GM21737 (cell line): Measurements from ENCODE around the gene CDC37.
"Not testable (repeated sequence)": the region's sequence is repeated elsewhere in the genome, so short reads cannot be mapped to it uniquely, and the experiment has no call there.

Source experiments
- ATAC-seq: cut with Tn5 transposase; IDR thresholded peaks from one replicate; pipeline ENCODE4 v1.9.1; 2021; ENCODE audit warnings: mild to moderate bottlenecking, moderate library complexity; ENCODE audit not compliant: unreplicated experiment

CDC37 gene

GRCh38 chr19:10420444-10421239, 17.3 kb upstream of the CDC37 start, which contains the start of gene PDE4A:
TSS of gene PDE4A (plus strand) at chr19:10420538. CDS start at chr19:10420765, 227 bp downstream.
- ATAC-seq = no peak

DNA sequence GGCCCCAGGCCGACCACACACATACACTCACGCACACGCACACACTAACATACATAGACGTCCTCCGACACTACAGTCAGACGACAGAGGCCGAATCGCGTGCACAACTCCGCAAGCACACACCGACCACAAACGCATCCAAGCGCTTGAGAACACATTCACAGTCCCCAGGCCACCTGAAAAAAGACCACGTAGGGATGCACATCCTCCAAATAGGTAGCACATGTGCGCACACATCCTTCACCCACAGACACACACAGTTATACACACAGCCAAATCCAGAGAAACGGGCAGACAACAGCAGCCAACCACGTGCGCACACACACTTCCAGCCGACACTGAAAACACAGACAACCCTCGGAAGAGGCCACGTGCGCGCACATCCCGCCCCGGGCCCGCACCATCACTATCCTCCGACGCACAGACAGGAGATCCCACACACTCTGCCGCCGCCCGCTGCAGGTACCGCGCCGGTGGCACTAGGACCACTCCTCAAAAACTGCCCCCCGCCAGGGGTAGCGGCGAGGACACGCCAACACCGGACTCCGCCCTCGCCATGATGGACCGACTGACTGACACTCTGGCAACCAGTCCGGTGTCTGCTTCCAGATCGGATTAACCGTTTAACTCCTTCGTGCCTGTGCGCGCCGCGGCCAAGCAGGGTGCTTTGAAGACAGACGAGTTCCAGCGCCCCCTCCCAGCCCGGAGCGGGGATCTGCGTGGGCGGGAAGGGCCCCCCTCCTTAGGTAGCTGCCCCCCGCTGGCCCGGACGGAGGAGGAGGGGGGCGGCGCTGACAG, 16.5 kb upstream of the CDC37 start:
- no peak for ATAC-seq

- ATAC-seq = no peak
Measured at GRCh38 chr19:10419200-10419645, 15.9 kb upstream of the CDC37 start.

GRCh38 chr19:10418485-10419199, 15.3 kb upstream of the CDC37 start:
- ATAC-seq = no peak

DNA sequence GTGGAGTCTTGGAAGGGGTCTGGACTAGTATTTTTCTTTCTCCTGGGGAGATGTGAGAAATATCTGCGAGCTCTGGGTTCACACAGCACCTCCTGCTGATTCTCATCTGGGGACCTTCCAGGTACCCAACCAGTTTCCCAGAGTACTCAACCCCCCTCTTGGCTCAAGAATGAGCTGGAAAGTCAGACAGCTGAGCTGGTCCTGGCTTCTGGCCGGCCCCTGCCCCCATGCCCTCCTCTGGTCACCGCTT, 14.8 kb upstream of the CDC37 start:
- no peak for ATAC-seq

DNA sequence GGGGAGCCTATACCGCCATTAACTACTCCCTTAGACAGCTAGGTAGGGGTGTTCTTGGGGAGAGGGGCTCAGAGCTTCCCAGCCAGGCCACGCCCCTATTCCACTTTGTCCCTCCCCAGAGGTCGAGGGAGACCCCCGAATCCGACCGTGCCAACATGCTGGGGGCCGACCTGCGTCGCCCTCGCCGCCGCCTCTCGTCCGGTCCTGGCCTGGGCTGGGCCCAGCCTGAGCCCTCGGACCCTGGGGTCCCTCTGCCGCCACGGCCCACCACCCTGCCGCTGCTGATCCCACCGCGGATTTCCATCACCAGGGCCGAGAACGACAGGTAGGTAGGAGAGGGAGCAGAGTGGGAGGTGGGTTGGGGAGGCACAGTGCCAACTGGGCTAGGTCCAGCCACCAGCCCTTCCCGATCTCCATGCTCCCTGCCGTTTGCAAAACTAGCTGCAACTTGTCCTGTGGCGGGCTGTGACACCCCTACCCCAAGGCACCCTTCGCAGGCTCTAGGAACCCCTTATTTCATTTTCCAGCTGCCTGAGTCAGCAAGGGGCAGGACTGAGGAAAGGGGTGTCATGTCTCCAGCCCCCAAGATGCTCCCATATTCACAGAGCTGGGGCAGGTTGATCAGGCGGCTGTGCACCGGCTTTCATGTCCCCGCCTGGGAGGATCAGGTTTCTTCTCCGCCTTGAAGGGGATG, 14.3 kb upstream of the CDC37 start:
- no peak for ATAC-seq

GRCh38 chr19:10416380-10417257, 13.3 kb upstream of the CDC37 start:
- peak; percentile 44 for ATAC-seq

DNA sequence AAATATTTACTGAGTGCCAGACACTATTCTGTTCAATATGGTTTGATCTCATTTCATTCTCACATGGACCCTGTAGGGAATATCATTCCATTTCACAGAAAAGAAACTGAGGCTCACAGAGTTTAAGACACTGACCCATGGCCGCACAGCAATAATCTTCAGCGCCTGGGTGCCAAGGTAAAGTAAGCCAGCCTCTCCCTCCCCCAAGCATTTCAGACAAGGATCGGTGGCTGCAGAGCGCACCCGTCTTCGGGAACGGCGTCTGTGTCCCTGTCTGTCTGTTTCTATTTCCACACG, 12.7 kb upstream of the CDC37 start:
- ATAC-seq = no peak

GRCh38 chr19:10412257-10412977, 9.1 kb upstream of the CDC37 start:
- ATAC-seq = peak; percentile 46

DNA sequence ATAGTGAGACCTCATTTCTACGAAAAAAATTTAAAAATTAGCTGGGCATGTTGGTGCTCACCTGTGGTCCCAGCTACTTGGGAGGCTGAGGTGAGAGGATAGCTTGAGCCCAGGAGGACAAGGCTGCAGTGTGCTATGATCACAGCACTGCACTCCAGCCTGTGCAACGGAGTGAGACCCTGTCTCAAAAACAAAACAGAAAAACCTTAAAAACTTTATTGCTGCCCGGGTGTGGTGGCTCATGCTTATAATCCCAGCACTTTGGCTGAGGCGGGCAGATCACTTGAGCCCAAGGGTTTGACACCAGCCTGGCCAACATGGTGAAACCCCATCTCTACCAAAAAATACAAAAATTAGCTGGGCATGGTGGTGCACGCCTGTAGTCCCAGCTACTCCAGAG, 7.9 kb upstream of the CDC37 start:
- ATAC-seq = not testable (repeated sequence)

- no peak for ATAC-seq
Measured at GRCh38 chr19:10408511-10409283, 5.4 kb upstream of the CDC37 start.

DNA sequence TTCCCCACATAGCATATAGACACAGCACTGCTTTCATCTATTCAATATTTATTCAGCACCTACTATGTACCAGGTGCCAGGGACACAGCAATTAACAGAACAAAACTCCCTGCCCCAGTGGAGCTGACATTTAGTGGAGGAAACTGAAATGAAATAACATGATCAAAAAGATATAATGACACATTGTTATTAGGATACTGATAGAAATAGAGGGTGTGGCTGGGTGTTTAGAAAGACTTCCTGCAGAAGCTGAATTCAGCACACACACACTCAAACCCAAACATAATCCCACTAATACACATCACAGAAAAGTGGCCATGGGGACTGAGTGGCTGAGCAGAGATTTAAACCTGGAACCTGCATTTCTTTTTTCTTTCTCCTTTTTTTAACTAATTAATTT, 3.8 kb upstream of the CDC37 start:
- ATAC-seq = no peak

DNA sequence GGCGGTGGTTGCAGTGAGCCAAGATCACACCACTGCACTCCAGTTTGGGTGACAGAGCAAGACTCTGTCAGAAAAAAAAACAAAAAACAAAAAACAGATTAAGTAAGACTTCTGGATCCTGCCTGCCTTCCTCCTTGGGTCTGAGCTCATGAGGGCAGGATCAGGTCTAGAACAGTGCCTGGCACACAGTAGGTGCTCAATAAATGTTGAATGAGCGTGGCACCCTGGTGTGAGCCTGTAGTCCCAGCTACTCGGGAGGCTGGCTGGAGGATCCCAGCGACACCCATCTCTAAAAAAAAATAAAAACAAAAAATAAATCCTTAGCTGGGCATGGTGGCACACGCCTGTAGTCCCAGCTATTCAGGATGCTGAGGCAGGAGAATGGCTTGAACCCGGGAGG, 2.8 kb upstream of the CDC37 start:
- ATAC-seq = no peak

DNA sequence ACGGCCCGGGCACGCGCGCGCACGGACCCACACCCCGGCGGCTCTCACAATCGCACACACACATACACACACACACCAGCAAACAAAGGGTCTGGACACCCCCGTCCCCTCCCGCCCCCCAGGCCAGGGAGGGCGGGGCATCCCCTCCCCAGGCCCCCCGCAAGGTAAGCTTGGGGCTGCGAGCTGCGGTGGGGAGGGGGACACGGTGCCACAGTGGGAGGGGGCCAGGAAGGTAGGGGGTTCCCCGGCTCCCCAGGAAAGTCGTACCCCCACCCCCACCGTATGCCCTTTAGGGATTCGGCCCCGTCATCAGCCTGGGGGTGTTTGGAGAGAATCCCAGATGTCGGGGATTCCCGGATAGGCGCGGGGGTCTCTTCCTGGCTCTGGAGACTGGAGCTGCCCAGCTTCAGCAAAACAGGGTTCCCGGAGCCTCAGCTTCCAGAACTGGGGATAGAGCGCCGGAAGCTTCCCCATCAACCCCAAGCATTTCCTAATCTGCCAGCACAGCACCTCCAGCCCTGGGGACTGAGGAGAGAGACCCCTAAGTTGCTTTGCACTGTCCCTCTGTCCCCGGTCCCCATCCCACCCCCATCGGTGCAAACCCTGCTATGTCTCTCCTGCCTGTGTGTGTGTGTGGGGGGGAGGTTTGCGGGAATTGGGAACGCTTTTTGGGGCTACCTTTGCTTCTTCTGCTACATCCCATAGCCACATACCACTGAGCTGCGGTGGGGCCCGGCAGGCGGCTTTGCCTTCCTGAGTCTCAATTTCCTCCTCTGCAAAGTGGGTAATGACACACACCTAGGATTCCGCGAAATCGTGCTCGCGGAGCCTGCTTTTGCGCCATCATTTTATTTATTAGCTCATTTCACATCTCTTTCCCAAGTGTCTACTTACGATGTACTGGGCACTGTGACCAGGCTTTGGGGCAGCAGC, 1.8 kb upstream of the CDC37 start:
- ATAC-seq = no peak

DNA sequence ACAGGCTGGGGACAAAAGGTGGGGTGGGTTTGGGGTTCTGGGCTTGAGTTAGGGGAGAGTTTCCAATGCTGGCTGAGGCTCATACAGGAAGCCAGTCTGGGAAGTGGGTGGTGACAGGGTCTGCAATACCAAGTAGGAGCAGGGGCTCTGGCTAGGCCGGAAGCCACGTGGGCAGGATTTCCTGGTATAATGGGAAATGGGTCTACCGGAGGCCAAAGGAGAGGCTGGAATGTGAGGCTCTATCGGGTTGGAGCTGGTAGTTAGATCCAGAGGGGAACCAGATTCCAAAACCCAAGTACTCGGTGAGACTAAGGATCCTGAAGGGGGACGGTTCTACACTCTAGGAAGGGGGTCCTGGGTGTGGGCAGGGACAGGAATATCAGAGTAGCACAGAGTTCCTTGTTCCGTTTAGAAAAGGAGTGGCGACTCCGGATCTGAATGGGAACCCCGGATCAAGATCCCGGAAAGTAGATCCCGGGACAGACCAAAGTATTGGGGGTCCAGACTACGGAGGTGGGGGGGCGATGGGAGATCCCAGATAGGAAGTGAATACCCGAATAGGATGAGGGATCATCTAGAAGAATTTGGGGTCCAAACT, 802 bp downstream of the CDC37 start:
- no peak for ATAC-seq

DNA sequence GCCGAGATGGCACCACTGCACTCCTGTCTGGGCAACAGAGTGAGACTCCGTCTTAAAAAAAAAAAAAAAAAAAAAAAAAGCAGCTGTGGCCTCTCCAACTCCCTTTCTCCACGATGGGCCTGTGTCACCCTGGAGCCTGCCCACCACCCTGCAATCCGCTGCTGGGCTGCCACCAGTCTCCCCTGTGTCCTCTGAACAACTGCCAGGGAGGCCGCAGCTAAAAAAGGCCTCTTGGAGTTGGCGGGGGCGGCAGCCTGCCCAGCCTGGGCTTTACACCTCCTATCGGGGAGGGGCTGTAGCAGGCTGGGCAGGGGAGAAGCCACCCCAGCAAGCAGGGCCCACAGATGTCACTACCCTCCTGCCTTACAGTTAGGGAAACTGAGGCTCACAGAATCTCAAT, 3.5 kb downstream of the CDC37 start:
- no peak for ATAC-seq

DNA sequence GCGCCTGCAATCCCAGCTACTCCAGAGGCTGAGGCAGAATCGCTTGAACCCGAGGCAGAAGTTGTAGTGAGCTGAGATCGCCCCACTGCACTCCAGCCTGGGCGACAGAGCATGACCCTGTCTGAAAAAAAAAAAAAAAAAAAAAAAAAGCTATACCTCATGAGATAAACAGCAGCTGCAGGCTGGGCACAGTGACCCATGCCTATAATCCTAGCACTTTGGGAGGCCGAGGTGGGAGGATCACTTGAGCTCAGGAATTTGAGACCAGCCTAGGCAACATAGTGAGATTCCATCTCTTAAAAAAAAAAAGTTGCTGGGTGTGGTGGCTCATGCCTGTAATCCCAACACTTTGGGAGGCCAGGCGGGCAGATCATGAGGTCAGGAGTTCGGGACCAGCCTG, 4.0 kb downstream of the CDC37 start:
- ATAC-seq = not testable (repeated sequence)
